Measurements from ENCODE around the gene PSD4. TPM values are rescaled to one million over a fixed set of nuclear protein-coding genes. Genes with fewer than 3 reads are reported as not detected.

The PSD4 gene
- total RNA-seq, 4 donors from 2014 or later = 2.8 to 14.8 (median 5.6) TPM

DNA sequence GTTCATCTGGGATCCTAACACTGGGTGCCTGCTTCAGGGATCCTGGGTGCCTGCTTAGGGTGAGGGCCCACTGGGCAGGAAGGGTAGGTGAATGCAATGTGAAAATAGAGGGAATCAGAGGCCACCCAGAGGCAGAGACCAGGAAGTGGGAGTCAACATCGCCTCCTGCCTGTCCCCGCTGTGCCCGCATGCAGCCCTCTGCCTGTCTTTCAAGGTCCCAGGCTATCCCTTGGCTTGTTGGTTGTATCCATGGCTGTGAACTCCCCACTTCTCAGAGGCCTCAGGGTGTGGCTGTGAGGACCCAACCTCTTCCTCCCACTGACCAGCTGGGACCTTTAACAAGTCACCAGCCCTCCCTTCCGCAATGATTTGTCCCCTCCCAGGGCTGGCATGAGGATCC, 26.5 kb downstream of the PSD4 start:
- TF ChIP-seq, protein P1, sequence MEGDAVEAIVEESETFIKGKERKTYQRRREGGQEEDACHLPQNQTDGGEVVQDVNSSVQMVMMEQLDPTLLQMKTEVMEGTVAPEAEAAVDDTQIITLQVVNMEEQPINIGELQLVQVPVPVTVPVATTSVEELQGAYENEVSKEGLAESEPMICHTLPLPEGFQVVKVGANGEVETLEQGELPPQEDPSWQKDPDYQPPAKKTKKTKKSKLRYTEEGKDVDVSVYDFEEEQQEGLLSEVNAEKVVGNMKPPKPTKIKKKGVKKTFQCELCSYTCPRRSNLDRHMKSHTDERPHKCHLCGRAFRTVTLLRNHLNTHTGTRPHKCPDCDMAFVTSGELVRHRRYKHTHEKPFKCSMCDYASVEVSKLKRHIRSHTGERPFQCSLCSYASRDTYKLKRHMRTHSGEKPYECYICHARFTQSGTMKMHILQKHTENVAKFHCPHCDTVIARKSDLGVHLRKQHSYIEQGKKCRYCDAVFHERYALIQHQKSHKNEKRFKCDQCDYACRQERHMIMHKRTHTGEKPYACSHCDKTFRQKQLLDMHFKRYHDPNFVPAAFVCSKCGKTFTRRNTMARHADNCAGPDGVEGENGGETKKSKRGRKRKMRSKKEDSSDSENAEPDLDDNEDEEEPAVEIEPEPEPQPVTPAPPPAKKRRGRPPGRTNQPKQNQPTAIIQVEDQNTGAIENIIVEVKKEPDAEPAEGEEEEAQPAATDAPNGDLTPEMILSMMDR (IDR thresholded peaks at IDR 0.05; ENCODE audit: low read depth) = no peak

DNA sequence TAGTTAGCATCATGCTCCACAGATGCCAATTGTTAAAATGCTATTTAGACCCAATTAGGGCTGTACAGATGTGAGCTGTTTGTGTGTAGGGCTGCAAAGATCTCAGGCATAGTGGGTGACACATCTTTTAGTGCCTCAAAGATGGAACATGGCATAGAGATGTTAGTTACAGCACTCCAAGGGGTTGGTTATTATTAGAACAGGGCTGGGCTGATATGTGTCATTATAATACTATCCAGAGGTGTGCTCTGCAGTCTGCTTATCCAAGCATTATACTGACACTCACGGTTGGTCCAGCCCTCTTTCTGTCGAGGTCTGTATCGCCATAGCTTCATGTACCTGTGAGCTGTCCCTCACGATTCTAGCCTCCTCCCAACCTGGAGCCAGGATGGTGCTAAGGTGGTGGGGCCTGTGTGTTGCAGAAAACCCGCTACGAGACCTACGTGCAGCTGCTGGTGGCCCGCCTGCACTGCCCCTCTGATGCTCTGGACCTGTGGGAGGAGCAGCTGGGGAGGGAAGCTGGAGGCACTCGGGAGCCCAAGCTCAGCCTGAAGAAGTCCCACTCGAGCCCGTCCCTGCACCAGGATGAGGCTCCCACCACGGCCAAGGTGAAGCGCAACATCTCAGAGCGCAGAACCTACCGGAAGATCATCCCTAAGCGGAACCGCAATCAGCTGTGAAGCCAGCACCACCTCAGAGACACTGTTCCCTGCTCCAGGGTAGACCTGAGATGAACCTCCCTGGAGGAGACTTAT, 27.1 kb downstream of the PSD4 start:
- TF ChIP-seq, protein P1 (IDR thresholded peaks at IDR 0.05; ENCODE audit: low read depth) = no peak

DNA sequence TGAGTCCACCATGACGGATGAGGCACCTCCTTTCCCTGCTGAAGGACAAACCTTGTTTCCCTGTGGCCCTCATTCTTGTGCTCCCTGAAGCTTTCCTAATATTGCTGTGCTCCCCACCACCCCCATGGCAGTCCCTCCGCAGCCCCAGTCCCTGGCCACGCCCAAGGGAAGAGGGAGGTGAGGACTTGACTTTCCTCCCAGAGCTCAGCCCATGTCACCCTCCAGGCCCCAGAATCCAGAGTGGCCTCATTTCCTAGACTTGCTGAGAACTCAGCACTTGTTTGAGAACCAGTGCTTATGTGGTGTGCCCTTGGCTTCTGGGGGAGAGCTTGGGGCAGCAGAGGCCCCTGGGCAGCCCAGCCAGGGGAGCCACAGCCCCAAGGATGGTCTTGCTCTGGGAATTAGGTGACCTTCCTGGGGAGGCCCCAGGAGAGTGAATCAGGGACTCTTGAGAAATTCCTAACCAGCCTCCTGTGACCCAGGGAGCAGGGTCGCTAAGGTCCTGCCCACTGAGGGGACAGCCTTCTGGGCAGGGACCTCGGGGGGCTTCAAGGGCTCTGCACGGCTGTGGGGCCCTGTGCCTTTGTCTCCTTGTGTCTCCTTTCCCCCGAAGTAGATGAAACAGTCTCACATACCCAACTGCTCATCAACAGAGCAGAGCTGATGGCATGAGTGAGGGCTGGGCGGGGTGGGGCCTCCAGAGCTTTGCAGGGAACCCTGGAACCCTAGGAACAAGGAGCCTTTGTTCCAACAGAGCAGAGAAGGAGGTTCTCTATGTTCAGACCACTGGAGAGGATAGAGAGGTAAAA, 27.9 kb downstream of the PSD4 start:
- TF ChIP-seq, protein P1 (IDR thresholded peaks at IDR 0.05; ENCODE audit: low read depth) = no peak

DNA sequence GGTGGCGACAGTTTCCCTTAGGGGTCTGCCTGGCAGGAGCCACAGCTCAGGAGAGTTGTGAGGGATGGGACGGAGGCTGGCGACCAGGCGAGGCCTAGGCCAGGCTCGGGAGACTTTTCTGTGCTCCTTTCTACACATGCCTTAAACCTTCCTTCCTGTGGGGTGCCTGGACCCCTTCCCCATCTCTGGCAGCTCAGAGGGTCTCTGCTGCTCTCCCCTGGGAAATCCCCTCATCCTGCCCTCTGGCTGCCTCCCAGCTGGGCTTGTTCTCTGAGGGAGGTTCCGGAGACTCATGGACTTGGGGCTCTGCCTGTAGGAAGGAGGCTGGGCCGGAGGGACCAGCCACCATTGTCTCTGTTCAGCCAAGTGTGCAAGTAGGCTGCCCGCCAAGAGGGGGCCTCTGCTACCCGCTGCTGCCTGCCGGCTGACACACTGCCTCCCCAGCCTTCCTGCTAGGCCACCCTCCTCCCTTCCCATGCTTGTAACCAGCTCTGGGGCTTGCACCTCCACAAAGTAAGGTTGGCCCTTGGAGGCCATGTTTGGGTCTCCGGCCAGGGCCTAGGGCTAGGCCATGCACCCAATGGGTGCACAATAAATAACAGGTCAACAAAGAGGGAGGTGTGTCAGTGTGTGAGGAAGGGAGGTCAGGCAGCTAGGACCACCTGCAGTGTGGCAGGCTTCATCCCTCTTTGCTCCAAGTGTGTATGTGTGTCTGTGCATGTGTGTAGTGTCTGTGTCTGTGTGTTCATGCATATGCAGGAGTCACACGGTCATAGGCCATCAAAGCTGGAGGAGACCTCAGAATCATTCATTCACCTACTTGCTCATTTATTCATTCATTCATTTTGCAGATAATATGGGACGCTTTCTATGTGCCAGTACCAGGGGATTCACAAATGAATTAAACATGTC, 28.8 kb downstream of the PSD4 start:
- TF ChIP-seq, protein P1 (IDR thresholded peaks at IDR 0.05; ENCODE audit: low read depth) = no peak

DNA sequence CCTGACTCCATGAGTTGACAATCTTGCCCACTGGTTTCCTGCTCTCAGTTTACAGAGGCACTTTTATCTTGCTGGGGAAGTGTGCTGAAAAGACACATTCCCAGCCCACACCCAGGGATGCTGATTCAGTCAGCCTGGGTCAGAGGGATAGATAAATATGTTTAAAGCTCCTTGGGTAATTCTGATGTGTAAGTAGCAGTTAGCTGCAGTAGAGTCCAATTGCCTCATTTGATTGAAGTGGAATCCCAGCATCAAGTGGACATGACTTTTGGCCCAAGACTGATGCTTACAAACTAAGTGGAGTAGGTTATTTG, 29.4 kb downstream of the PSD4 start:
- TF ChIP-seq, protein P1 (IDR thresholded peaks at IDR 0.05; ENCODE audit: low read depth) = no peak

DNA sequence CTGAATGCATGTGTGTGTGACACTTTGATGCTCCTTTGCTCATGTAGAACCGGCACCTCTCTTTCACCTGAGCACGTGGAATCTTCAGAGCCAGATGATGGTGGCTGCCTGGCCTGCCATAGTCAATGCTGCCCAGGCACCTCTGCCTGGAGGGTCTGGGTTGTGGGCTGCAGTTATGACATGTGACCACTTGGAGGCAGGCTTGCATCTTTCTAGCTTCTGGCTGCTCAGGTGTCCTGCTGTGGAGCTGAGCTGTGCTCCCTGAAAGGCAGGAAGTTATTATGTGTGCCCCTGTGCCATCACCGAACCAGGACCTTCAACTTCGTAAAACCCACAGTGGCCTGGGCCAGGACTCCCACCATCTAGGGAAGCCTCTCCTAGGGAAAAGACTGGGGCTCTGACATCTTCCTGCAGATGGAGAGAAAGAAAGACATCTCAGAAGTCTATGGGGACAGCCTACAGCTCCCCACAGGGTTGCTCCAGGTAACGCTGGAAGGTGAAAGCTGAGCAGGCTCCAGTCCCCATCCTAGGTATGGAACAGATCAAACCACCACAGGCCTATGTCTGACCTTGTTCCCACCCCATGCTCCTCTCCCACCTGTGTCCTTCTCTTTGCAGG, 30.2 kb downstream of the PSD4 start:
- TF ChIP-seq, protein P1 (IDR thresholded peaks at IDR 0.05; ENCODE audit: low read depth) = no peak
